ENCODE data around the gene RDX. TPM values are rescaled to one million over a fixed set of nuclear protein-coding genes. Genes with fewer than 3 reads are reported as not detected.

Gene RDX
- total and polyA plus RNA-seq, 9 of the 15 experiments (the other 6 are each of a cell fraction or from before 2014, with no cell fraction given): 35.6 to 62.1 (median 54.3) TPM

GRCh38 chr11:110331626-110332025, 35.2 kb upstream of the RDX start:
- intact Hi-C loops (cut with micrococcal nuclease) (no loop called here), in situ Hi-C loops (cut with MboI) (no loop called here)
- TF ChIP-seq ZNF280A (IDR thresholded peaks at IDR 0.05; ENCODE audit: low read depth, partially characterized antibody): no peak
- TF ChIP-seq LARP7 (IDR thresholded peaks at IDR 0.05): no peak
- no peak for TF ChIP-seq TAF9B (IDR thresholded peaks at IDR 0.05; ENCODE audit: partially characterized antibody)
- TF ChIP-seq SMARCC2 (IDR thresholded peaks at IDR 0.05; ENCODE audit: low read depth): no peak
- TF ChIP-seq RAD51 (IDR thresholded peaks at IDR 0.05; ENCODE audit: borderline replicate concordance, low read depth): no peak
- TF ChIP-seq MEIS2 (IDR thresholded peaks at IDR 0.05; ENCODE audit: partially characterized antibody): no peak
- TF ChIP-seq ZNF41 (CRISPR knock-in tag; conservative IDR thresholded peaks at IDR 0.05): no peak
- TF ChIP-seq MXI1 (IDR thresholded peaks at IDR 0.05; ENCODE audit: low read depth, low read length): no peak
- no peak for TF ChIP-seq MCM5 (IDR thresholded peaks at IDR 0.05; ENCODE audit: low read depth)
- TF ChIP-seq SMARCA5 (IDR thresholded peaks at IDR 0.05): no peak
- TF ChIP-seq L3MBTL2 (IDR thresholded peaks at IDR 0.05): no peak
- no peak for TF ChIP-seq CBX2 (IDR thresholded peaks at IDR 0.05; ENCODE audit: insufficient read depth, low read length, poor library complexity, severe bottlenecking)
- TF ChIP-seq HDAC2 (IDR thresholded peaks at IDR 0.05): no peak
- no peak for TF ChIP-seq RUNX1 (IDR thresholded peaks at IDR 0.05; ENCODE audit: low read depth)
- TF ChIP-seq SNIP1 (IDR thresholded peaks at IDR 0.05; ENCODE audit: low read depth): no peak
- Histone ChIP-seq H3K79me2 (ENCODE audit: control insufficient read depth, insufficient read depth, low read length) (no peaks in the 10 kb centered on the region), H3K4me1 (replicated peaks in 1 of 2; ENCODE audit: control insufficient read depth in 2 of 2, insufficient read depth in 2 of 2, low read length in 2 of 2) (no peaks in the 10 kb centered on the region; a peak in 1 of 5 replicates), H4K20me1 (replicated peaks; ENCODE audit: control insufficient read depth, insufficient read depth, low read length) (no peaks in the 10 kb centered on the region), H3K4me3 (no peak overlapping the region), H3K27me3 (ENCODE audit: control insufficient read depth in 2 of 2, insufficient read depth in 2 of 2, low read length in 2 of 2) (no peaks in the 10 kb centered on the region), H3K9ac (ENCODE audit: insufficient read depth in 1 of 2, low read depth in 2 of 2, low read length in 2 of 2) (no peak overlapping the region), H3K9me1 (ENCODE audit: control insufficient read depth, insufficient read depth, low read length) (no peaks in the 10 kb centered on the region), H3K9me3 (replicated peaks; ENCODE audit: control insufficient read depth, insufficient read depth, low read depth, low read length) (no peaks in the 10 kb centered on the region), H3K4me2 (ENCODE audit: insufficient read depth, low read length) (no peak overlapping the region), H3K36me3 (ENCODE audit: control insufficient read depth, insufficient read depth, low read length) (no peaks in the 10 kb centered on the region), H2AFZ (ENCODE audit: low read depth, low read length) (no peak overlapping the region), H3K27ac (ENCODE audit: extremely low read depth, low read depth, low read length) (no peak overlapping the region)
- ChIA-PET POLR2A (interaction anchor here (1.1 kb wide), 1 partner anchor 14 kb away, joined by 3 read pairs; no protein-coding TSS in a partner anchor), CTCF (ENCODE audit: low intra/inter-chr PET ratio) (no interaction called here)
- ATAC-seq: no peak
- 7% methylated on average over 1 of the region's 1 CpG for WGBS (ENCODE audit: insufficient coverage, low coverage, missing lambda C conversion rate)
- DNase-seq (ENCODE audit: extremely low read depth in 1 of 4, low spot score in 3 of 4): no peak
- BruUV-seq (replicated peaks): no TSS peak
- FAIRE-seq: no peak

Measured in K562 (cell line).